ENCODE measurements around the gene DLX3.

Gene DLX3

DNA sequence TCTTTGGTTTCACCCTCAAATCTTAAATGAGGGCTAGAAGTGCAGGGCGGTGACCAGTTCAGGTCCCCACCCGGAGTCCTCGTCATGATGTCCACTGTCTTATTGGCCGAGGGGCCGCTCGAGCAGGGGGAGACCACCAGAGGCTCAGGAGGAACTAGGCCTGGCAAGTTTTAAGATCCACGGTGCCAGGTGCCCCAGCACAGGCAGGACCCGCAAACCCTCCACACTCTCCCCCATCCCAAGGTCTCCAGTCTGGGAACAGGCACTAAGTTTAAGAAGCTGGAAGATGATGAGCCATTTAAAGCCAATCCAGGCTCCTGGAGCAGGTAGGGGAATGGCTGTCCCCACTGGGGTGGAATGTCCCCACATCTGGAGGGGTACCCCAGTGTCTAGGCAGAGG lies 4.1 kb downstream of the DLX3 start:
- ATAC-seq (ENCODE audit: low read depth) (no peak), DNase-seq (ENCODE audit: low spot score) (no peak)
- Histone ChIP-seq H3K27me3 (ENCODE audit: insufficient read depth, poor library complexity, severe bottlenecking) (peaks cover 10% of the 10 kb centered on the region), H3K4me1 (ENCODE audit: insufficient read depth, poor library complexity, severe bottlenecking) (peaks cover 16% of the 10 kb centered on the region), H3K27ac (ENCODE audit: poor library complexity, severe bottlenecking) (no peak overlapping the region), H3K9me3 (ENCODE audit: severe bottlenecking) (no peaks in the 10 kb centered on the region), H3K4me3 (ENCODE audit: severe bottlenecking) (no peak overlapping the region), H3K36me3 (ENCODE audit: low read depth) (no peaks in the 10 kb centered on the region)
- TF ChIP-seq, protein P1, sequence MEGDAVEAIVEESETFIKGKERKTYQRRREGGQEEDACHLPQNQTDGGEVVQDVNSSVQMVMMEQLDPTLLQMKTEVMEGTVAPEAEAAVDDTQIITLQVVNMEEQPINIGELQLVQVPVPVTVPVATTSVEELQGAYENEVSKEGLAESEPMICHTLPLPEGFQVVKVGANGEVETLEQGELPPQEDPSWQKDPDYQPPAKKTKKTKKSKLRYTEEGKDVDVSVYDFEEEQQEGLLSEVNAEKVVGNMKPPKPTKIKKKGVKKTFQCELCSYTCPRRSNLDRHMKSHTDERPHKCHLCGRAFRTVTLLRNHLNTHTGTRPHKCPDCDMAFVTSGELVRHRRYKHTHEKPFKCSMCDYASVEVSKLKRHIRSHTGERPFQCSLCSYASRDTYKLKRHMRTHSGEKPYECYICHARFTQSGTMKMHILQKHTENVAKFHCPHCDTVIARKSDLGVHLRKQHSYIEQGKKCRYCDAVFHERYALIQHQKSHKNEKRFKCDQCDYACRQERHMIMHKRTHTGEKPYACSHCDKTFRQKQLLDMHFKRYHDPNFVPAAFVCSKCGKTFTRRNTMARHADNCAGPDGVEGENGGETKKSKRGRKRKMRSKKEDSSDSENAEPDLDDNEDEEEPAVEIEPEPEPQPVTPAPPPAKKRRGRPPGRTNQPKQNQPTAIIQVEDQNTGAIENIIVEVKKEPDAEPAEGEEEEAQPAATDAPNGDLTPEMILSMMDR (IDR thresholded peaks at IDR 0.05; ENCODE audit: poor library complexity, severe bottlenecking), result no peak

DNA sequence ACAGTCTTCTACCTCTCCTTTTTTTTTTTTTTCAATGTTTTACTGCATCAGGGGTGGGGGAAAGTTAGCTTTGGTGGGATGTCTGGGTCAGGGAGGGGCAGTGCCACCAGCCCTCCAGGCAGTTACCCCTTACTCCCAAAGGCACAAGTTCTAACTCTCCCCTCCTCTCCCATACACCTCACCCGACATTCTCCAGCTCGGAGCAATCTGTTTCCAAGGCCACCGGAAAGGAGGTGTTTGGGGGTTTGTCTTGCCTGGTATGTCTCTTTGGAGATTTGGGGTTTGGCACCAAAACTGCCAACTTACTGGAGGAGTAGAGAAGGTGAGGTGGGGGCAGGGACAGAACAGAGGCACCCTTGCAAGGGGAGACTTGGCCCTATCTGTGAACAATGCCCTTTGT lies 4.7 kb downstream of the DLX3 start:
- no peak overlapping the region for H3K27ac ChIP-seq (ENCODE audit: poor library complexity, severe bottlenecking)
- no peak overlapping the region for H3K4me3 ChIP-seq (ENCODE audit: severe bottlenecking)
- DNase-seq (ENCODE audit: low spot score) (no peak), ATAC-seq (ENCODE audit: low read depth) (no peak)
- TF ChIP-seq, protein P1 (IDR thresholded peaks at IDR 0.05; ENCODE audit: poor library complexity, severe bottlenecking), result no peak
- peaks cover 16% of the 10 kb centered on the region for H3K4me1 ChIP-seq (ENCODE audit: insufficient read depth, poor library complexity, severe bottlenecking)
- H3K27me3 ChIP-seq (ENCODE audit: insufficient read depth, poor library complexity, severe bottlenecking), result peaks cover 10% of the 10 kb centered on the region
- H3K36me3 ChIP-seq (ENCODE audit: low read depth), result no peaks in the 10 kb centered on the region
- H3K9me3 ChIP-seq (ENCODE audit: severe bottlenecking), result no peaks in the 10 kb centered on the region

DNA sequence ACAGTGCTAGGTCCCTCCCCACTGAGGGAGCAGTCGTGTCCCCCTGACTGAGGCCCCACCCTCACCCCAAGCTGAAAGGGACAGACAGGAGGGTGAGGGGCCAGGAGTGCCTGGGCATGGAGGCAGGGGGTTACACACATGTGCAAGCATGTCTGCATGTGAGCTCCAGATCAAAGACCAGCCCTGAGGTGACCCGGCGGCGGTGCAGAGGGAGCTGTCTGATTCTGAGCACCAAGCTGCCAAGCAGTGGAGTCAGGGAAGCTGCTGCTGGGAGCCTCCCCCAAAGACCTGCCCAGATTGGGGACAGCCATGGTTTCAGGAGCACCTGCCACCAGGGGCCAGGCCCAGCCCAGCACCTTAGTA lies 5.5 kb downstream of the DLX3 start:
- TF ChIP-seq, protein P1 (IDR thresholded peaks at IDR 0.05; ENCODE audit: poor library complexity, severe bottlenecking), result no peak
- no peak for ATAC-seq (ENCODE audit: low read depth)
- Histone ChIP-seq H3K4me3 (ENCODE audit: severe bottlenecking) (no peak overlapping the region), H3K9me3 (ENCODE audit: severe bottlenecking) (no peaks in the 10 kb centered on the region), H3K27ac (ENCODE audit: poor library complexity, severe bottlenecking) (no peak overlapping the region), H3K36me3 (ENCODE audit: low read depth) (no peaks in the 10 kb centered on the region), H3K27me3 (ENCODE audit: insufficient read depth, poor library complexity, severe bottlenecking) (peaks cover 6% of the 10 kb centered on the region), H3K4me1 (ENCODE audit: insufficient read depth, poor library complexity, severe bottlenecking) (peaks cover 15% of the 10 kb centered on the region)
- DNase-seq (ENCODE audit: low spot score), result peak; percentile 58

DNA sequence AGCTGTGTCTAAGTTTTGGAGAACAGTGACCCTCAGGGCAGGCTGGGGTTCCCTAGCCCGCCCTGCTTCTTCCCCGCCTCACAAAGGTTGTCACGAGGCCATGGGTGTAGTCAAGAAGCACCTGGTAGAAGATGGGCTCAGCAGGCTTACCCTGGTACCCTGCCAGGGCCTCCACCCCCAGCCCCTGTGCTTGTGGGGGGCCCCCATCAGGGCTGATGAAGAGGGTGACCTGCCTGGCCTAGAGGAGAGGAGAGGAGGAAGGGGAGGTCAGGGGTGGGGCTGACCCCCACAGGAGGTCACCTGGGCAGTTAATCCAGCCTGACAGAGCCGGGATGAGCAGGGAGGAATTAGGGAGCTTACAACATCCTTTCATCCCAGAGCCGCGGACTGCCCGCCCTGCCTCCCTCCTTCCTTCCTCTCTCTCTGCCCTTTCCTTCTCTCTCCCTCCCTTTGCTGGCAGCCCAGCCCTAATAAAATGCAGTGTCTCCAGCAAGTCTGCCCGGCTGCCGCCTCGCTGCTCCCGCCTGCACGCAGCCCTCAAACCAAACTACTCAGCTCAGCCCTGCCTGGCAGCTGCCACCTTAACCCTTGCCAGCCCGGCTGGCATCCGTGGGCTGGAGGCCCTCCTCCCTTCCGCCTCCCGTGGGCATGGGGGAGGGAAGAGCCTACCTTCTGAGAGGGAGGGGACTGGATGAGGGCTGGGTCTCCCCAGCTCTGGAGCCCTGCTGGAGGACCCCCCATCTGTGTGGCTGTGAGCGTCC lies 7.2 kb downstream of the DLX3 start:
- Histone ChIP-seq H3K27ac (ENCODE audit: poor library complexity, severe bottlenecking) (no peak overlapping the region), H3K4me1 (ENCODE audit: insufficient read depth, poor library complexity, severe bottlenecking) (peaks cover 7% of the 10 kb centered on the region), H3K27me3 (ENCODE audit: insufficient read depth, poor library complexity, severe bottlenecking) (no peaks in the 10 kb centered on the region), H3K9me3 (ENCODE audit: severe bottlenecking) (no peaks in the 10 kb centered on the region), H3K4me3 (ENCODE audit: severe bottlenecking) (no peak overlapping the region), H3K36me3 (ENCODE audit: low read depth) (no peaks in the 10 kb centered on the region)
- ATAC-seq (ENCODE audit: low read depth), result peak; percentile 69
- DNase-seq (ENCODE audit: low spot score), result peak; percentile 47
- TF ChIP-seq, protein P1 (IDR thresholded peaks at IDR 0.05; ENCODE audit: poor library complexity, severe bottlenecking), result no peak

DNA sequence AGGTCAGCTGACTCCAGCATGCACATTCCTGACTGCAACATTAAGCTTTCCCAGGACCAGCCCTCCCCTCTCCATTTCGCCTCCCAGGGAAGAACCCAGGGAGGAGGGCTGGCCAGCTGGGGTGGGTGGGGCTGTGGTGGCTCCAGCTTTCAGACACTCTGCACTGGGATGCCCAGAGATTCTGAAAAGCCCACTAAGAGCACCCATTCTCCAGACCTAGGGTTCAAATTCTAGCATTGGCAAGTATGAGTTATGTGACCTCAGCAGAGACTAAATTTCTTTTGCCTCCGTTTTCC lies 7.8 kb downstream of the DLX3 start:
- Histone ChIP-seq H3K4me3 (ENCODE audit: severe bottlenecking) (no peak overlapping the region), H3K27me3 (ENCODE audit: insufficient read depth, poor library complexity, severe bottlenecking) (no peaks in the 10 kb centered on the region), H3K36me3 (ENCODE audit: low read depth) (no peaks in the 10 kb centered on the region), H3K4me1 (ENCODE audit: insufficient read depth, poor library complexity, severe bottlenecking) (peaks cover 6% of the 10 kb centered on the region), H3K9me3 (ENCODE audit: severe bottlenecking) (no peaks in the 10 kb centered on the region), H3K27ac (ENCODE audit: poor library complexity, severe bottlenecking) (no peak overlapping the region)
- peak; percentile 41 for DNase-seq (ENCODE audit: low spot score)
- TF ChIP-seq, protein P1 (IDR thresholded peaks at IDR 0.05; ENCODE audit: poor library complexity, severe bottlenecking), result no peak
- no peak for ATAC-seq (ENCODE audit: low read depth)

Measured in RWPE2 (cell line).